Middle frontal gyrus (tissue), 1 donor: Measurements from ENCODE around the gene AACS.

ENCODE experiments used
- DNase-seq: peaks from one replicate; pipeline ENCODE4 v3.0.0-alpha.2; 2015; ENCODE audit warnings: low spot score; ENCODE audit errors: extremely low spot score

The AACS gene

DNA sequence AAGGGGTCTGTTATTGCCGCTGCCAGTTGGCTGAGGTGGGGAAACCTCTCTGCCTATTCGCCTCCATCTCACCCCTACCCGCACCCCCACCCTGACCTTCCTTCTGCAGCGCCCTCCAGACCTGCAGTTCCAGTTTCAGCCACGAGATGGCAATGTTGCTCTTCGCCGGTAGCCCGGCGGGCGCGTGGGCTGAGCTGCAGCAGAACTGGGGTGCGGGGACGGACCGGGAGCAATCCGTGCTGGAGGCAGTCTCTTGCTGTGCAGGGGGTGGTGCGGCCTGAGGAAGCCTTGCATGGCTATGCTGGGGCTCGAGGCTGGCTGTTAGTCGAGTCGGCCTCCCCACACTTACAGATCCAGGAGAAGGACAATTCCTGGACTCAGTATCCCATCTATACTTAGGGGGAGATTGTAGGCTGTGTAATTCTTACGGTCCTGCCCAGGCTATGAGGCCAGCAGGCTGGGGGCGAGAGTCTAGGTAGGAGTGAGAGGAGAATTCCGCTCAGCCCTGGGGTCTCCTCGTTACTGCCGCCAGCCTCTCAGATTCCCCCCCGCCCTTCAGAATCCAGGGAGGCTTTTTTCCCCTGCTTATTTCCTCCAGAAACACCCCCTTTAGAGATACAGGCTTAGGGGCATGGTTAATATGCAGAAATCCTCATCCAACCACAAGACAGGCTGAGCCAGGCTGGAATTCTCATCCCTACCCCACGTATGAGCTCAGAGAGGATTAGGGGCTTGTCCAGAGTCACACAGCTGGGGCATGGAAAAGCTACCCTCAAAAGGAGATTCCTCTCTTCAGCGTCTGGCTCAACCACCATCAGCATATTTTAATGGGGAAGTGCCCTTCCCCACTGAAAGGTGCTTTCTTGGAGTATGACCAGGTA lies 118.2 kb downstream of the AACS start:
- peak; percentile 87 for DNase-seq

- DNase-seq = no peak
Measured at GRCh38 chr12:125184213-125184967, 119.2 kb downstream of the AACS start.

DNA sequence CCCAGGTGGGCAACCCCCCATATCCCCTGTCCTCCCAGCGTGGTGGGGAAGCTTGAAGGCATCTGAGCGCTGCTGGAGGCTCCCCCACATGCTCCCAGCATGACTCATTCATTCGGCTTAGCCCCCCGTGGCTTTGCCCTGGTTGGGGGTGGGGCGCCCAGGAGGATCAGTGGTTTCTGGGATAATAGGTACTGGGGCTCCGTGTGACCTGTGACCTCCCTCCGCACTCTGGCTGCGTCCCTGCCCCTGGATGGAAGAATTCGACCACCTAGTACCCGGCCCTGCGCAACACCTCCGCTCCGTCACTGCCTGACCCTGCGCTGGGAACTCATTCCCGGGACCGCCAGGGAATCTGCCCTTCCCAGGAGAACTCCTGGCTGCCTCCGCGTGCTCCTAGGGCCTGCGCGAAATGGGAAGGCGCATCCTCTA lies 120.1 kb downstream of the AACS start:
- DNase-seq = no peak

DNA sequence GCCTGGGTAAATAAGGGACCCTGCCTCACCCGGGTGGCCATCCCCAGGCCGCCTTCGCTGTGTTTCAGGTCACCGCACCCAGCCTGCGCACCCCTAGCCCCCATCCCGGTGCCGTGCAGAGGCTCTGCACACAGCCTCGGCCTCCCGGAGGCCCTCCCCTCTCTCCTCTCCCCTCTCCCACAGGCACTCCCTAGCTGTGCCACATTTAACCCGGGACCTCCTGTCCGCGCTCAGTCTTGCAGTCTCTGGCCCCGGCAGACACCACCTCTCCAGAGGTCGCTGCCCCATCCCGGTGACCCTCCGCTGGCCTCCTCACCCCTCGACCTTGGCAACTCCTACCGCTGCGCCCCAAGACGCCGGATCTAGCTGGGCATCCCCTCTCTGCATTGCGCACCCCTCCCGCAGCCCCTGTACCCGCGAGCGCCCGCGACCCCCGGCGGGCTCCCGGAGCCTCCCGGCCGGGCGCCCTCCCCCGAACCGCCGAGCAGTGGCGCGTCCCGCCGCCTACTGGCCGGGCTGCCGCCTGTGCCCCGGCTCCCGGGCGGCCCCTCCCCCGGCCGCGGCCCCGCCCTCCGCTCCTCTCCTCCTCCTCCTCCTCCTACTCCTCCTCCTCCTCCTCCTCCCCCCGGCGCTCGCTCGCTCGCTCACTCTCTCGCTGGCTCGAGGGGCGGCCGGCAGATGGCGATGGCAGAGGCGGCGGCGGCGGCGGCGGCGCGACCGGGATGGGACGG lies 120.7 kb downstream of the AACS start, which contains the start of gene TMEM132B:
TMEM132B (plus strand) TSS at position 647 of the 731 bp plus-strand sequence.
- peak; percentile 51 for DNase-seq

DNA sequence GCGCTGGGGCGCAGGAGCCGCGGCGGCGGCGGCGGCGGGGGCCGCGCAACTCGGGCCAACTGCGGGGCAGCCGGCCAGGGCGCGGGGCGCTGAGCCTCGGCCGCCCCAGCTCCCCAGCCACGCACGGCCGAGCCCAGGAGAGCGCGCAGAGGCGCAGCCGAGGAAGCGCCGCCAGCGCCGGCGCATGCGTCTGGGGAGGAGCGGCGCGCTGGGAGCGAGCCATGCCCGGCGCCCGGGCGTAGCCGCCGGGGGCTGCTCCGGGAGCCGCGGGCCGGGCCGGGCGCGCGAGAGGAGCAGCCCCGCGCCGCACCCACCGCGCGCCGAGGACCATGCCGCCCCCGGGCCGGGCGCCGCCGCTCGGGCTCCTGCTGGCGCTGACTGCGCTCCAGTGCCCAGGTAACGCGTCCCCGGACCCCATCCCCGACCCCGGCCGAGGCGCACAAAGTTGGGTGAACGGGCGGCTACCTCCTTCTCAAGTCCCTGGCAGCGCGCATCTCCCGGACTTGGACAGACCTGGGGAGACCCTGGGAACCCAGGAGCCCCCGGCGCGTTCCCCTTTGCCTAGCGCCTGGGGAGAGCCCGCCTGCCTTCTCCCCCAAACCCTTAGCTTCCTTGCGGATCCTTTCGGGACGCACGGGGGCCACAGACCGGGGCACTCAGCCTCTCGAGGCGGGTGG lies 121.4 kb downstream of the AACS start:
- no peak for DNase-seq

- no peak for DNase-seq
Measured at GRCh38 chr12:125187148-125187745, 122.0 kb downstream of the AACS start.

- DNase-seq = no peak
Measured at GRCh38 chr12:125187780-125188741, 122.8 kb downstream of the AACS start.

GRCh38 chr12:125189015-125189414 lies 123.8 kb downstream of the AACS start:
- DNase-seq = no peak

- no peak for DNase-seq
Measured at GRCh38 chr12:125189502-125189901, 124.3 kb downstream of the AACS start.

DNA sequence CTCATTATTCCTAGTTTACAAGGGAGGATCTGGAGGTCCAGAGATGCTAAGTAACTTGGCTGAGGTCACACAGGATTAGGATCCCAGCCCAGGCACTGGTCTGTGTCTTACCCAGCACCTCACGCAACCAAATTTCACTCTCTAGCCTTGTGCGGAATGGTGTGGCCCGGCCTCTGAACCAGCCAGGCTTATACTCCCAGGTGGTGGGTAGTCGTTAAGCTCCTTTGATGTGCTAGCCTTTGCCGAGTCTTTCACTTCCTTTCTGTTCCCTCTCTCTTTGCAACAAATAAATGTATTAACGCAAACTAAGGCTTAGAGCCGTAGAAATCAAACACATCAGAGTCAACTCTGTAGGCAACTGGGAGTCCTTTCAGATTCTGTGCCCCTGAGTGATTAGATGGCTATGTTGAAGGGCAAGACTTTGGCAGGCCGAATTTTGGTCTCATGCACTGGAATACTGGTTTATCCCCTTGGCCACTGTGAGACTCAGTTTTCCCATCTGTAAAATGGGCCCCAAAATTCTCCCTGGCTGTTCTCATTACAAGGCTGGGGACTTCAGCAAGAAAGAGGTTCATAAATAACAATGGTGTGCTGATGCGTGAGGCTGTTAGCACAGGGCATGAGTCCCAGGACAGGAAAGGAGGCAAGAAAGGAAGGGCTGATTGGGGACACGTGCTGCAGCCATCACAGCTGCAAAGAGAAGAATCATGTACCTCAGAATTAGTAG lies 126.3 kb downstream of the AACS start:
- DNase-seq = no peak

DNA sequence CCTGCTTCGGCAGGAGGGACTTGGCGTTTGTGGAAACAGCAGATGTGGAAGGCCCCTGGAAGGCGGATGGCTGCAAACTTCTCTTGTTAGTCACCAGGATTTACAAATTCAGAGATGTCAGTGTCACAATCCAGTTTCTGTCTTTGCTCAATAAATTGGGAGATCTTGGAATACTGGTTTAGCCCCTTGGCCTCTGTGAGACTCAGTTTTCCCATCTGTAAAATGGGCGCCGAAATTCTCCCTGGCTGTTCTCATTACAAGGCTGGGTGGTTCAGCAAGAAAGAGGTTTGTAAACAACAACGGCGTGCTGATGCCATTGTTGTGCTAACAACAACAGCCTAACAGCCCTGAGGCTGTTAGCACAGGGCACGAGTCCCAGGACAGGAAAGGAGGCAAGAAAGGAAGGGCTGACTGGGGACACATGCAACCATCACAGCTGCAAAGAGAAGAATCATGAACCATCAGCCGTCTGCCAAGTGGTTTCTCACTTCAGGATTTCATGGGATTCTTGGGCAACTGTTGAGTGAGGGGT lies 127.5 kb downstream of the AACS start:
- no peak for DNase-seq
